HCT116 (cell line): ENCODE data around the gene HOXB2. TPM values are rescaled to one million over a fixed set of nuclear protein-coding genes. Genes with fewer than 3 reads are reported as not detected.

Experiments used
- ATAC-seq: fragments of 200-7000 bp; cut with Tn5 transposase; 2 replicates; pipeline ENCODE4 v1.9.1; 2020; ENCODE audit warnings: mild to moderate bottlenecking, moderate library complexity
- BruUV-seq: library from RNA; stranded (reverse); fragments of 400-500 nt; replicated peaks from 2 replicates; lab custom pipeline; 2021; lab: Mats Ljungman, UMichigan
- CTCF ChIA-PET: fragments of 300-600 bp; sonication (Branson Sonifier 250); formaldehyde crosslinking; loops from one replicate; lab custom pipeline; 2021; ENCODE audit warnings: antibody characterized with exemption; lab: Charles Lee
- POLR2A ChIA-PET: fragments of 300-600, 350-600 bp; sonication (Branson Sonifier 250); formaldehyde crosslinking; loops from one replicate; lab custom pipeline; 2021; ENCODE audit warnings: antibody characterized with exemption; lab: Charles Lee
- RAD21 ChIA-PET, 2 experiments: fragments of 300-600 bp; sonication (Branson Sonifier 250); formaldehyde crosslinking; loops; one replicate each; lab custom pipeline; 2023; ENCODE audit warnings: low total read pairs in 2 of 2; ENCODE audit not compliant: uncharacterized antibody in 2 of 2, unreplicated experiment in 2 of 2, low non-redundant PET in 1 of 2; lab: Charles Lee
- DNase-seq: peaks from one replicate; pipeline ENCODE4 v3.0.0-alpha.2; 2010; ENCODE audit warnings: low read depth, low spot score
- H2AFZ ChIP-seq: fragments of 200-600 bp; shearing (Covaris generic), sonication (generic); 2 replicates; pipeline ENCODE4 v1.6.1; 2017; ENCODE audit warnings: low read depth, mixed run types, mixed read lengths, antibody characterized with exemption, low read length; ENCODE audit not compliant: poor library complexity, severe bottlenecking
- H3K27ac ChIP-seq: 2 replicates; pipeline ENCODE4 v1.5.1; 2012; ENCODE audit warnings: low read depth, low read length
- H3K27me3 ChIP-seq: fragments of 200-600 bp; sonication (generic); 2 replicates; pipeline ENCODE4 v1.6.1; 2016; ENCODE audit warnings: mixed run types, low read length, mixed read lengths; ENCODE audit not compliant: insufficient read depth
- H3K36me3 ChIP-seq, 2 experiments: fragments of 200-500 bp in 1 of 2; fragments of 200-600 bp in 1 of 2; sonication (Bioruptor generic) in 1 of 2; sonication (generic) in 1 of 2; 2 replicates each; pipeline versions ENCODE4 v1.5.1 to v1.6.1; 2014 to 2016; ENCODE audit warnings: low read length in 2 of 2, inconsistent platforms in 1 of 2, mixed read lengths in 1 of 2, mixed run types in 1 of 2; ENCODE audit not compliant: insufficient read depth in 2 of 2, control insufficient read depth in 1 of 2
- H3K4me1 ChIP-seq, 2 experiments: fragments of 200-600 bp in 1 of 2; sonication (generic) in 1 of 2; 2 replicates each; pipeline versions ENCODE4 v1.5.1 to v1.6.1; 2012 to 2017; ENCODE audit warnings: low read length in 2 of 2, inconsistent platforms in 1 of 2, mild to moderate bottlenecking in 1 of 2, mixed read lengths in 1 of 2, mixed run types in 1 of 2, moderate library complexity in 1 of 2; ENCODE audit not compliant: insufficient read depth in 2 of 2, control insufficient read depth in 1 of 2
- H3K4me2 ChIP-seq: fragments of 200-600 bp; sonication (generic); 2 replicates; pipeline ENCODE4 v1.6.1; 2017; ENCODE audit warnings: mixed run types, low read length, mixed read lengths
- H3K4me3 ChIP-seq, 2 experiments: fragments of 200-600 bp in 1 of 2; sonication (generic) in 1 of 2; replicated peaks in 1 of 2; 2 replicates each; pipeline ENCODE4 v1.5.1; 2011 to 2016; ENCODE audit warnings: low read length in 2 of 2, control low read depth in 1 of 2, low read depth in 1 of 2, mild to moderate bottlenecking in 1 of 2, mixed read lengths in 1 of 2, mixed run types in 1 of 2
- H3K79me2 ChIP-seq: fragments of 200-600 bp; sonication (generic); 2 replicates; pipeline ENCODE4 v1.6.1; 2017; ENCODE audit warnings: mild to moderate bottlenecking, mixed run types, low read length, moderate library complexity, mixed read lengths; ENCODE audit not compliant: insufficient read depth
- H3K9ac ChIP-seq: fragments of 200-600 bp; sonication (generic); 2 replicates; pipeline ENCODE4 v1.6.1; 2016; ENCODE audit warnings: low read length, mixed read lengths
- H3K9me2 ChIP-seq: fragments of 200-600 bp; sonication (generic), shearing (Covaris generic); 2 replicates; pipeline ENCODE4 v1.6.1; 2017; ENCODE audit warnings: mixed run types, mild to moderate bottlenecking, moderate library complexity; ENCODE audit not compliant: insufficient read depth
- H3K9me3 ChIP-seq, 2 experiments: fragments of 200-500 bp in 1 of 2; fragments of 200-600 bp in 1 of 2; sonication (Bioruptor generic) in 1 of 2; sonication (generic) in 1 of 2; 2 replicates each; pipeline ENCODE4 v1.6.1; 2014 to 2017; ENCODE audit warnings: low read length in 2 of 2, mixed read lengths in 2 of 2, inconsistent platforms in 1 of 2, low read depth in 1 of 2, mild to moderate bottlenecking in 1 of 2, mixed run types in 1 of 2, moderate library complexity in 1 of 2; ENCODE audit not compliant: control insufficient read depth in 1 of 2, insufficient read depth in 1 of 2
- H4K20me1 ChIP-seq: fragments of 200-600 bp; sonication (generic), shearing (Covaris generic); 2 replicates; pipeline ENCODE4 v1.6.1; 2017; ENCODE audit warnings: mixed run types, mild to moderate bottlenecking, moderate library complexity; ENCODE audit not compliant: insufficient read depth
- EGR1 ChIP-seq: IDR thresholded peaks from 2 replicates; pipeline ENCODE4 v1.6.1; 2012; ENCODE audit warnings: low read depth
- EZH2 ChIP-seq: fragments of 200-600 bp; sonication (generic); IDR thresholded peaks from 2 replicates; pipeline ENCODE4 v1.6.1; 2017; ENCODE audit warnings: antibody characterized with exemption, mixed run types
- EZH2phosphoT487 ChIP-seq: fragments of 200-600 bp; IDR thresholded peaks from 2 replicates; pipeline ENCODE4 v1.6.1; 2018; ENCODE audit warnings: antibody characterized with exemption, borderline replicate concordance
- JUND ChIP-seq: IDR thresholded peaks from 2 replicates; pipeline ENCODE4 v1.6.1; 2012
- POLR2A ChIP-seq: IDR thresholded peaks from 2 replicates; pipeline ENCODE4 v1.7.0; 2011; ENCODE audit warnings: borderline replicate concordance; ENCODE audit not compliant: insufficient read depth, insufficient read length; ENCODE audit errors: extremely low read depth
- REST ChIP-seq: IDR thresholded peaks from 2 replicates; pipeline ENCODE4 v1.6.1; 2012; ENCODE audit warnings: low read depth
- SIN3A ChIP-seq: IDR thresholded peaks from 2 replicates; pipeline ENCODE4 v1.6.1; 2012; ENCODE audit warnings: low read depth
- SP1 ChIP-seq: IDR thresholded peaks from 2 replicates; pipeline ENCODE4 v1.6.1; 2012; ENCODE audit warnings: low read depth
- YY1 ChIP-seq: IDR thresholded peaks from 2 replicates; pipeline ENCODE4 v1.6.1; 2011; ENCODE audit warnings: low read length, low read depth, moderate library complexity, mild to moderate bottlenecking; ENCODE audit not compliant: insufficient replicate concordance; ENCODE audit errors: extremely low read depth
- ZBTB33 ChIP-seq: IDR thresholded peaks from 2 replicates; pipeline ENCODE4 v1.6.1; 2011; ENCODE audit warnings: mild to moderate bottlenecking, low read length, moderate library complexity; ENCODE audit not compliant: insufficient replicate concordance; ENCODE audit errors: extremely low read depth
- intact Hi-C: fragments of 100-400 bp; cut with micrococcal nuclease; formaldehyde crosslinking; loops from 2 replicates; pipeline ENCODE4 v1.10.0; 2022
- total RNA-seq: library from RNA; stranded (reverse); gene quantifications from one replicate; pipeline ENCODE4 v1.2.1, GENCODE V29; 2021; ENCODE audit not compliant: unreplicated experiment
- TF ChIP-seq, protein P1 (sequence below): IDR thresholded peaks from 2 replicates; pipeline ENCODE4 v1.6.1; 2012

HOXB2 gene
- total RNA-seq, 1 experiment from 2014 or later = 2.0 TPM

- no peak overlapping the region for H3K9ac ChIP-seq
- peaks cover 0 to 7% of the 10 kb centered on the region in 2 experiments; a peak in 2 of 4 replicates for H3K4me1 ChIP-seq
- H2AFZ ChIP-seq = no peak overlapping the region
- peaks cover 0 to 4% of the 10 kb centered on the region in 2 experiments; a peak in 1 of 4 replicates for H3K36me3 ChIP-seq
- H3K79me2 ChIP-seq = no peaks in the 10 kb centered on the region
- TF ChIP-seq SIN3A (no peak), POLR2A (no peak)
- TF ChIP-seq, all 23 proteins: peak for 0
- DNase-seq = no peak
- BruUV-seq = no TSS peak
- intact Hi-C loops = no loop called here
- ChIA-PET CTCF (interaction anchor here (1.0 kb wide), 1 partner anchor 49 kb away, joined by 5 read pairs; no protein-coding TSS in a partner anchor), RAD21 (no interaction called here), POLR2A (no interaction called here)
- no peak for ATAC-seq
- Histone ChIP-seq H3K27ac (no peak overlapping the region), H3K9me2 (no peaks in the 10 kb centered on the region), H3K27me3 (no peaks in the 10 kb centered on the region), H4K20me1 (no peaks in the 10 kb centered on the region), H3K4me2 (no peak overlapping the region), H3K4me3 (no peak overlapping the region), H3K9me3 (no peaks in the 10 kb centered on the region)
Observed at GRCh38 chr17:48547808-48548522, 3.1 kb upstream of the HOXB2 start.

DNA sequence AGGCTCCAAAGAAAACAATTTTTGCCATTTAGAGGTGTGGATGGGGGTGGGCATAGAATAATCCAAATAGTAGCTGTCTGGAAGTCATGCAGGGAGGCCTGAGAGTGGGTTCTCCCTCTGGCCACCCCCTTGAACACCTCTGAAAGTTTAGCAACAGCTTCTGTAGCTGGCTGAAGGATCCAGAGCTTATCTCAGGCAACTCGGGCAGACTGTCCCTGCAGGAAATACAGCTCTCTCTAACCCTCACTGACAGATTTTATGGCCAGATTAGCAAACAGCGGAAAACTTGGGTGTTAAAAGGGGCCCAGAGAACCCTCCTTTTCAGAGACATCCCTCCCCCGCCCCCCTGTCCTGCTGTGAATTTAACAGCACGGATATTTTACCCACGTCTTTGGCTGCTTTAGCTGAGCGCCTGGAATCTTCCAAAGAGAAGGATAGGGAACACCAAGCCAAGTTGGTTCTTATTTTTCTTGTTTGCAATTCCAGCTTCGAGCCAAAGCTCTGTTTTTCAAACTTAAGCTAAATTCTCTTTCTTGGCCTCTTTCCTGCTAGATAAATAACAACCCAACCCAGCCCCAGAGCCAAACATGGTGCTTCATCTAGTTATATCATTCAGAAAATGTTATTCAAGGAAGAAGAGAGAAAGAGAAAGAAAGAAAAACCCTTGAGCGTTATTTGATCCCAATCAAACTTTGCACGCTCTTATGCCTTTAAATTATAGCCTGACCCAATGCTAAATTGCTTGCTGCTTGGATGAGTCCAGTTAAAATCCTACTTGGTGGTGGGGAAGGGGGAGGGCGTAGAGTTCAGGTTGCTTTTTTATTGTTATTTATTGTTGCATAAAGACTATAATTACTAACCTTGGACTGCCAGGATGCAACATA lies 2.3 kb upstream of the HOXB2 start:
- H3K4me3 ChIP-seq = no peak overlapping the region
- no TSS peak for BruUV-seq
- no peak overlapping the region for H2AFZ ChIP-seq
- RAD21 ChIA-PET = no interaction called here
- no peak overlapping the region for H3K9ac ChIP-seq
- H3K27me3 ChIP-seq = no peaks in the 10 kb centered on the region
- CTCF ChIA-PET = interaction anchor here (1.0 to 1.4 kb wide), 2 partner anchors 25 to 48 kb away, joined by 3 to 5 read pairs; no protein-coding TSS in a partner anchor
- H3K27ac ChIP-seq = no peak overlapping the region
- intact Hi-C loops = no loop called here
- no peak overlapping the region for H3K4me2 ChIP-seq
- no peaks in the 10 kb centered on the region for H4K20me1 ChIP-seq
- no peaks in the 10 kb centered on the region for H3K79me2 ChIP-seq
- peaks cover 0 to 10% of the 10 kb centered on the region in 2 experiments; a peak in 2 of 4 replicates for H3K4me1 ChIP-seq
- no peak for ATAC-seq
- no peaks in the 10 kb centered on the region for H3K9me2 ChIP-seq
- H3K9me3 ChIP-seq = no peaks in the 10 kb centered on the region
- POLR2A ChIA-PET = no interaction called here
- H3K36me3 ChIP-seq = peaks cover 0 to 4% of the 10 kb centered on the region in 2 experiments; a peak in 1 of 4 replicates
- DNase-seq = no peak
- TF ChIP-seq YY1 = no peak
- TF ChIP-seq EZH2phosphoT487 = no peak
- no peak for TF ChIP-seq ZBTB33
- no peak for TF ChIP-seq POLR2A
- no peak for TF ChIP-seq EGR1
- no peak for TF ChIP-seq SP1
- TF ChIP-seq JUND = no peak
- no peak for TF ChIP-seq EZH2
- TF ChIP-seq, protein P1, sequence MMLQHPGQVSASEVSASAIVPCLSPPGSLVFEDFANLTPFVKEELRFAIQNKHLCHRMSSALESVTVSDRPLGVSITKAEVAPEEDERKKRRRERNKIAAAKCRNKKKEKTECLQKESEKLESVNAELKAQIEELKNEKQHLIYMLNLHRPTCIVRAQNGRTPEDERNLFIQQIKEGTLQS = no peak
- no peak for TF ChIP-seq REST
